ENCODE measurements around the gene SPAG4.

- no peak for TF ChIP-seq EZH2phosphoT487 (IDR thresholded peaks at IDR 0.05; ENCODE audit: borderline replicate concordance, low read length)
- no peak for TF ChIP-seq CTCF (IDR thresholded peaks at IDR 0.05; ENCODE audit: low read depth, low read length, poor library complexity, severe bottlenecking)
Measured at GRCh38 chr20:35651958-35652357, 36.3 kb downstream of the SPAG4 start.
